Esophagus muscularis mucosa (tissue), 4 donors: ENCODE data around the gene CCT6A. TPM values are rescaled to one million over a fixed set of nuclear protein-coding genes. Genes with fewer than 3 reads are reported as not detected.
A peak's percentile ranks its signal among the peaks of the same experiment; 100 is the strongest.
"Not testable (repeated sequence)": the region's sequence is repeated elsewhere in the genome, so short reads cannot be mapped to it uniquely, and the experiment has no call there.

ENCODE experiments used
- DNase-seq: peaks from one replicate; pipeline ENCODE4 v3.0.0-alpha.2; 2017; ENCODE audit errors: extremely low spot score
- H3K27ac ChIP-seq, 4 donors: fragments of 200-600 bp; sonication (generic); replicated peaks in 1 of 4; 1 replicate in 3 of 4; 2 replicates in 1 of 4; pipeline ENCODE4 v1.5.1; 2016 to 2019; ENCODE audit warnings: mild to moderate bottlenecking in 1 of 4
- H3K27me3 ChIP-seq, 4 donors: fragments of 200-600 bp; sonication (generic); one replicate each; pipeline versions ENCODE4 v1.5.1 to v1.6.0; 2016 to 2019
- H3K36me3 ChIP-seq, 4 donors: fragments of 200-600 bp; sonication (generic); one replicate each; pipeline ENCODE4 v1.5.1; 2016 to 2019
- H3K4me1 ChIP-seq, 4 donors: fragments of 200-600 bp; sonication (generic); one replicate each; pipeline ENCODE4 v1.5.1; 2016 to 2019
- H3K4me3 ChIP-seq, 4 donors: fragments of 200-600 bp; sonication (generic); 1 replicate in 2 of 4; 2 replicates in 2 of 4; pipeline ENCODE4 v1.5.1; 2016 to 2019; ENCODE audit warnings: mild to moderate bottlenecking in 4 of 4, moderate library complexity in 1 of 4
- H3K9me3 ChIP-seq, 4 donors: fragments of 200-600 bp; sonication (generic); 1 replicate in 3 of 4; 2 replicates in 1 of 4; pipeline ENCODE4 v1.5.1; 2016 to 2019
- CTCF ChIP-seq, 3 experiments: fragments of 200-600 bp in 2 of 3; fragments of 450-650 bp in 1 of 3; sonication (generic) in 2 of 3; IDR thresholded peaks; one replicate each; pipeline ENCODE4 v1.5.1; 2017 to 2019; ENCODE audit warnings: antibody characterized with exemption in 3 of 3, mild to moderate bottlenecking in 2 of 3, moderate library complexity in 1 of 3
- EP300 ChIP-seq: sonication (generic); formaldehyde crosslinking; IDR thresholded peaks from one replicate; pipeline ENCODE4 v1.6.1; 2017; ENCODE audit warnings: antibody characterized with exemption
- POLR2A ChIP-seq: fragments of 450-650 bp; IDR thresholded peaks from one replicate; pipeline ENCODE4 v1.6.1; 2017; ENCODE audit warnings: antibody characterized with exemption, moderate library complexity, mild to moderate bottlenecking, low read depth
- POLR2AphosphoS5 ChIP-seq, 2 donors: sonication (generic); formaldehyde crosslinking; IDR thresholded peaks; one replicate each; pipeline ENCODE4 v1.6.1; 2017; ENCODE audit warnings: antibody characterized with exemption in 2 of 2
- WGBS: methylation state at CpG from one replicate; pipeline ENCODE4 v1.1.5; 2018; 5-methylcytosine and 5-hydroxymethylcytosine counted together
- intact Hi-C: fragments of 100-400 bp; cut with DNase I; formaldehyde crosslinking; loops from one replicate; pipeline ENCODE4 v1.15.1; 2023
- total RNA-seq, 4 donors: library from RNA; depleted of rRNA; stranded (reverse); fragments of >200 nt; gene quantifications; one replicate each; pipeline versions ENCODE4 v1.1.0 to v1.2.1, GENCODE V29; 2016

CCT6A gene
- total RNA-seq, 4 donors from 2014 or later = 86.6 to 104 (median 87.9) TPM

- 87% methylated on average over 15 of the region's 16 CpGs for WGBS
- Histone ChIP-seq H3K27ac (no peak overlapping the region), H3K4me3 (no peak overlapping the region), H3K27me3 (no peaks in the 10 kb centered on the region), H3K36me3 (peaks cover 0 to 58% (median 39%) of the 10 kb centered on the region in 4 donors), H3K4me1 (peaks cover 27 to 38% (median 32%) of the 10 kb centered on the region in 4 donors), H3K9me3 (no peaks in the 10 kb centered on the region)
- intact Hi-C loops = no loop called here
- no peak for TF ChIP-seq POLR2A
- no peak for TF ChIP-seq POLR2AphosphoS5 (IDR thresholded peaks at IDR 0.05)
- TF ChIP-seq EP300 = no peak
- TF ChIP-seq CTCF (IDR thresholded peaks at IDR 0.05) = no peak
- DNase-seq = no peak
Observed at GRCh38 chr7:56087445-56087844, 35.9 kb downstream of the CCT6A start.

DNA sequence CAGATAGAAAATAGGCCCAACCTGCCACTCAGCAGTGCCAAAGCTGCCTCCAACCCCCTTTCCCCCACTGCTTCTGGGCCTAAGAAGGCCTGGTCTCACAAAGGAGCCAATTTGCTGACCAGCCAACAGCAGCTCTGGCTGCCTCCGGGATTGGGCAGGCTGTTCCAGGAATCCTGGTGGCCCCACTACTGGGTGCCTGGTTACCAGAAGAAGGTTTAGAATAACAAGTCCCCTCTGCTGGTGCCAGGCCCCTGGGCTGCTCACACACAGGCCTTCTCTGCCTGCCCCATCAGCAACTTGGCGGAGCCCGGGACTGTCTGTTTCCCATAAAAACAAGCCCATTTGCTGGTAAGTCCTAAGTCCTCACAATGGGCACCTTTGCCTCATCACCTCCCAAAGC lies 40.0 kb downstream of the CCT6A start:
- intact Hi-C loops = no loop called here
- 68% methylated on average over 3 of the region's 3 CpGs for WGBS
- Histone ChIP-seq H3K36me3 (peaks cover 0 to 30% (median 21%) of the 10 kb centered on the region in 4 donors), H3K4me3 (no peak overlapping the region), H3K4me1 (peaks cover 24 to 34% (median 29%) of the 10 kb centered on the region in 4 donors), H3K27me3 (no peaks in the 10 kb centered on the region), H3K27ac (peak overlapping the region; percentile 68 to 77 (median 71)), H3K9me3 (no peaks in the 10 kb centered on the region)
- TF ChIP-seq POLR2AphosphoS5 (IDR thresholded peaks at IDR 0.05) = no peak
- TF ChIP-seq CTCF (IDR thresholded peaks at IDR 0.05) = no peak
- TF ChIP-seq EP300 = no peak
- no peak for TF ChIP-seq POLR2A
- no peak for DNase-seq

DNA sequence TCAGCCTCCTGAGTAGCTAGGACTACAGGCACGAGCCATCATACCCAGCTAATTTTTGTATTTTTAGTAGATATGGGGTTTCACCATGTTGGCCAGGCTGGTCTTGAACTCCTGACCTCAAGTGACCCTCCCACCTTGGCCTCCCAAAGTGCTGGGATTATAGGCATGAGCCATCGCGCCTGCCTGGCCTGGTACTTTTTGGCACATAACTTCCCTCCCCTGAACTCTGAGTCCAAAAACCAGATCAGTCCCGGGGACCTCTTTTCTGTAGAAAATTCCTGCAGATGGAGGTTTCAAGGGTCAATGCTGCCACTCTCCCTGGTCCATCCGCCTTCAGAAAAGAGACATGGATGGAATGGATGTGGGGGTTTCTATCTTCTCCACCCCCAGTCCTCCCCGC lies 40.8 kb downstream of the CCT6A start:
- H3K4me1 ChIP-seq = peaks cover 24 to 36% (median 30%) of the 10 kb centered on the region in 4 donors
- peak overlapping the region; percentile 17 to 31 (median 22) for H3K4me3 ChIP-seq
- DNase-seq, H3K27me3 ChIP-seq, H3K9me3 ChIP-seq, intact Hi-C loops: not testable (repeated sequence)
- H3K27ac ChIP-seq = peak overlapping the region; percentile 68 to 77 (median 71)
- peaks cover 0 to 30% (median 14%) of the 10 kb centered on the region in 4 donors for H3K36me3 ChIP-seq
- 42% methylated on average over 6 of the region's 6 CpGs for WGBS

DNA sequence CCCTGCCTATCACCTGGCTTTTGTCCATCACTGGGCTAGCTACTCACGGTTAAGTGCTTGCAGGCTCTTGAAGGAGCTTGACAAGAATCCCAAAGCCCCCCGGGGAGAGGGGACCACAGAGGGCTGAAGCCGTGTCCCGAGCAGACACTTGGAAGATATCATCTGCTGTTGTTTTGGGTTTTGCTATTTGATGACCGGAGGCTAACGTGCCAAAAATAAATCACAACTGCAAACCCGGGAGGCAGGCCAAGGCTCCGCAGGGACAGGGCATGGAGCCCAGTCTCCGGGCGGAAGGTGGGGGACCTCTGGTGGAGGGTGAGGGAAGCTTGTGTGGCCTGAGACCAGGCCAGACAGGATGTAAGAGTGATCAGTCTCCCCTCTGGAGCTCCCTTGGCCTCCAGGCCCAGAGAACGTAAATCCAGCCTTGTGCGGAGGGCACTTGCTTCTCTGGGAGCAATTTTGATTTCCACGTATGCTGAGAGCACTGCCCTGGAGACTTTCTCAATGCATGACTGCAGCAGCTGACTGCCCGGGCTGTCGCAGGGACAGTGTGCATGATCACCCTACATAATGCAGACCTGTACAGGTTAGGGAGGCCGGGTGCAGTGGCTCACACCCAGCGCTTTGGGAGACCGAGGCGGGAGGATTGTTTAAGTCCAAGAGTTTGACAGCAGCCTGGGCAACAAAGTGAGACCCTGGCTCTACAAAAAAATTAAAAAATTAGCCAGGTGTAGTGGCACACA lies 41.4 kb downstream of the CCT6A start, which contains the start of gene PHKG1:
Gene PHKG1, minus strand, starts transcription at position 164 of the 743 bp plus-strand sequence. CDS start 4,011 bp downstream, outside the sequence.
- Histone ChIP-seq H3K4me1 (peaks cover 24 to 42% (median 33%) of the 10 kb centered on the region in 4 donors), H3K9me3 (no peaks in the 10 kb centered on the region), H3K27ac (peak within 1 kb of the TSS; percentile 68 to 77 (median 71)), H3K36me3 (peaks cover 0 to 25% (median 9%) of the 10 kb centered on the region in 4 donors), H3K4me3 (peak within 1 kb of the TSS; percentile 17 to 31 (median 22)), H3K27me3 (no peaks in the 10 kb centered on the region)
- intact Hi-C loops = no loop called here
- peak; percentile 93 for DNase-seq
- TF ChIP-seq POLR2AphosphoS5 (IDR thresholded peaks at IDR 0.05) (peak; percentile 49 to 70), EP300 (no peak), CTCF (IDR thresholded peaks at IDR 0.05) (peak; percentile 53 to 83 (median 56))
- WGBS = 37% methylated on average over 13 of the region's 19 CpGs

DNA sequence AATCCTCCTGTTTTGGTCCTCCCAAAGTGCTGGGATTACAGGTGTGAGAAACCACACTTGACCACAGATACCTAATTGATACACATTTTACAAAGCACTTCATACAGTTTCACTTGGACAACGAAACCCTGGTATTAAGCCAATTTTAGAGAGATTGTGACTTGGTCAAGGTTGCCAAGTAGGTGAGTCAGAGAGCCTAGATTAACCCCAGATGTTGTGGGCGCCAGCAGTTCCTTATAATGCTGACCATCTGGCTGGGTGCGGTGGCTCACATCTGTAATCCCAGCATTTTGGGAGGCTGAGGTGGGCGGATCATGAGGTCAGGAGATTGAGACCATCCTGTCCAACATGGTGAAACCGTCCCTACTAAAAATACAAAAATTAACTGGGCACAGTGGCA lies 46.1 kb downstream of the CCT6A start:
- Histone ChIP-seq H3K4me3 (no peak overlapping the region), H3K9me3 (no peaks in the 10 kb centered on the region), H3K27ac (no peak overlapping the region), H3K36me3 (peaks cover 36 to 46% (median 39%) of the 10 kb centered on the region in 4 donors), H3K4me1 (peaks cover 7 to 19% (median 13%) of the 10 kb centered on the region in 4 donors), H3K27me3 (no peaks in the 10 kb centered on the region)
- TF ChIP-seq EP300 = no peak
- TF ChIP-seq POLR2AphosphoS5 (IDR thresholded peaks at IDR 0.05) = peak; percentile 29 to 59
- TF ChIP-seq POLR2A = no peak
- DNase-seq = no peak
- WGBS = 60% methylated on average over 5 of the region's 5 CpGs
- intact Hi-C loops = no loop called here

- WGBS = 89% methylated on average over 8 of the region's 8 CpGs
- H3K27ac ChIP-seq, intact Hi-C loops, H3K4me3 ChIP-seq, H3K27me3 ChIP-seq, H3K9me3 ChIP-seq, DNase-seq: not testable (repeated sequence)
- H3K4me1 ChIP-seq = peaks cover under 1 to 12% (median 6%) of the 10 kb centered on the region in 4 donors
- H3K36me3 ChIP-seq = peaks cover 43 to 53% (median 46%) of the 10 kb centered on the region in 4 donors
Observed at GRCh38 chr7:56098187-56099008, 46.8 kb downstream of the CCT6A start.
